Endothelial cell (in vitro differentiated cells): ENCODE results near the gene DALRD3. TPM values are rescaled to one million over a fixed set of nuclear protein-coding genes. Genes with fewer than 3 reads are reported as not detected.

Experiments used
- DNase-seq: peaks from one replicate; pipeline ENCODE4 v3.0.0; 2021; ENCODE audit warnings: low spot score
- H3K27ac Mint-ChIP-seq: one replicate; pipeline ENCODE4 v1.8.0; 2021; ENCODE audit warnings: mixed read lengths, inconsistent platforms; ENCODE audit not compliant: unreplicated experiment
- H3K27me3 Mint-ChIP-seq: one replicate; pipeline ENCODE4 v1.8.0; 2021; ENCODE audit warnings: mild to moderate bottlenecking, moderate library complexity, mixed read lengths, inconsistent platforms; ENCODE audit not compliant: unreplicated experiment
- H3K36me3 Mint-ChIP-seq: one replicate; pipeline ENCODE4 v1.8.0; 2021; ENCODE audit warnings: mild to moderate bottlenecking, low read depth, mixed read lengths, inconsistent platforms; ENCODE audit not compliant: unreplicated experiment
- H3K4me1 Mint-ChIP-seq: one replicate; pipeline ENCODE4 v1.8.0; 2021; ENCODE audit warnings: mild to moderate bottlenecking, mixed read lengths, inconsistent platforms; ENCODE audit not compliant: unreplicated experiment
- H3K4me3 Mint-ChIP-seq: one replicate; pipeline ENCODE4 v1.8.0; 2021; ENCODE audit warnings: mild to moderate bottlenecking, mixed read lengths, inconsistent platforms; ENCODE audit not compliant: unreplicated experiment
- H3K9me3 Mint-ChIP-seq: one replicate; pipeline ENCODE4 v1.8.0; 2021; ENCODE audit warnings: mixed read lengths, inconsistent platforms; ENCODE audit not compliant: unreplicated experiment
- CTCF ChIP-seq: fragments of 200-600 bp; sonication (generic); IDR thresholded peaks from one replicate; pipeline ENCODE4 v1.5.0; 2021; ENCODE audit warnings: antibody characterized with exemption; ENCODE audit not compliant: unreplicated experiment
- total RNA-seq: library from RNA; stranded (reverse); fragmentation: NEBNext Ultra II Directional; extraction: Animal tissue kit (Norgen Biotek cat#: 25700); gene quantifications from one replicate; pipeline ENCODE4 v1.2.1, GENCODE V29; 2021; ENCODE audit not compliant: unreplicated experiment

The DALRD3 gene
- total RNA-seq, 1 donor from 2014 or later = 27.8 TPM

GRCh38 chr3:48984663-48985062 is 33.7 kb downstream of the DALRD3 start:
- Mint-ChIP-seq H3K27me3 (peaks cover 4% of the 10 kb centered on the region), H3K27ac (no peak overlapping the region), H3K9me3 (no peaks in the 10 kb centered on the region), H3K4me3 (no peak overlapping the region), H3K36me3 (peaks cover 19% of the 10 kb centered on the region), H3K4me1 (peaks cover 9% of the 10 kb centered on the region)
- TF ChIP-seq CTCF = no peak
- DNase-seq = no peak

GRCh38 chr3:48983096-48983495 is 35.3 kb downstream of the DALRD3 start:
- no peaks in the 10 kb centered on the region for H3K9me3 Mint-ChIP-seq
- DNase-seq = no peak
- H3K27me3 Mint-ChIP-seq = peaks cover 2% of the 10 kb centered on the region
- H3K27ac Mint-ChIP-seq = no peak overlapping the region
- H3K36me3 Mint-ChIP-seq = peaks cover 25% of the 10 kb centered on the region
- no peak overlapping the region for H3K4me3 Mint-ChIP-seq
- H3K4me1 Mint-ChIP-seq = peaks cover 6% of the 10 kb centered on the region
- no peak for TF ChIP-seq CTCF

- peaks cover 25% of the 10 kb centered on the region for H3K36me3 Mint-ChIP-seq
- no peak for DNase-seq
- no peak overlapping the region for H3K27ac Mint-ChIP-seq
- H3K9me3 Mint-ChIP-seq = no peaks in the 10 kb centered on the region
- no peak for TF ChIP-seq CTCF
- H3K27me3 Mint-ChIP-seq = peaks cover 2% of the 10 kb centered on the region
- peaks cover 6% of the 10 kb centered on the region for H3K4me1 Mint-ChIP-seq
- no peak overlapping the region for H3K4me3 Mint-ChIP-seq
Observed at GRCh38 chr3:48982686-48983085, 35.7 kb downstream of the DALRD3 start.

- peaks cover 6% of the 10 kb centered on the region for H3K4me1 Mint-ChIP-seq
- H3K36me3 Mint-ChIP-seq = peaks cover 25% of the 10 kb centered on the region
- H3K4me3 Mint-ChIP-seq = no peak overlapping the region
- no peaks in the 10 kb centered on the region for H3K9me3 Mint-ChIP-seq
- peaks cover 2% of the 10 kb centered on the region for H3K27me3 Mint-ChIP-seq
- TF ChIP-seq CTCF = no peak
- H3K27ac Mint-ChIP-seq = no peak overlapping the region
- DNase-seq = no peak
Observed at GRCh38 chr3:48982016-48982415, 36.4 kb downstream of the DALRD3 start.

- H3K36me3 Mint-ChIP-seq = peaks cover 26% of the 10 kb centered on the region
- no peaks in the 10 kb centered on the region for H3K9me3 Mint-ChIP-seq
- H3K27me3 Mint-ChIP-seq = peaks cover 2% of the 10 kb centered on the region
- no peak for DNase-seq
- no peak overlapping the region for H3K27ac Mint-ChIP-seq
- no peak overlapping the region for H3K4me3 Mint-ChIP-seq
- peaks cover 6% of the 10 kb centered on the region for H3K4me1 Mint-ChIP-seq
- no peak for TF ChIP-seq CTCF
Observed at GRCh38 chr3:48980295-48980694, 38.1 kb downstream of the DALRD3 start.
